ENCODE data around the gene LAMA5.

Gene LAMA5

GRCh38 chr20:62308102-62308822, 58.9 kb downstream of the LAMA5 start:
- ChIA-PET POLR2A (no interaction called here), CTCF (interaction anchor here (1.2 to 1.9 kb wide), 3 partner anchors 11 to 298 kb away, joined by 3 to 5 read pairs (median 3); no protein-coding TSS in a partner anchor)
- TF ChIP-seq, protein P1, sequence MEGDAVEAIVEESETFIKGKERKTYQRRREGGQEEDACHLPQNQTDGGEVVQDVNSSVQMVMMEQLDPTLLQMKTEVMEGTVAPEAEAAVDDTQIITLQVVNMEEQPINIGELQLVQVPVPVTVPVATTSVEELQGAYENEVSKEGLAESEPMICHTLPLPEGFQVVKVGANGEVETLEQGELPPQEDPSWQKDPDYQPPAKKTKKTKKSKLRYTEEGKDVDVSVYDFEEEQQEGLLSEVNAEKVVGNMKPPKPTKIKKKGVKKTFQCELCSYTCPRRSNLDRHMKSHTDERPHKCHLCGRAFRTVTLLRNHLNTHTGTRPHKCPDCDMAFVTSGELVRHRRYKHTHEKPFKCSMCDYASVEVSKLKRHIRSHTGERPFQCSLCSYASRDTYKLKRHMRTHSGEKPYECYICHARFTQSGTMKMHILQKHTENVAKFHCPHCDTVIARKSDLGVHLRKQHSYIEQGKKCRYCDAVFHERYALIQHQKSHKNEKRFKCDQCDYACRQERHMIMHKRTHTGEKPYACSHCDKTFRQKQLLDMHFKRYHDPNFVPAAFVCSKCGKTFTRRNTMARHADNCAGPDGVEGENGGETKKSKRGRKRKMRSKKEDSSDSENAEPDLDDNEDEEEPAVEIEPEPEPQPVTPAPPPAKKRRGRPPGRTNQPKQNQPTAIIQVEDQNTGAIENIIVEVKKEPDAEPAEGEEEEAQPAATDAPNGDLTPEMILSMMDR (IDR thresholded peaks at IDR 0.05; ENCODE audit: control extremely low read depth, extremely low read depth, low read depth, missing control alignments), result no peak
- no peak for DNase-seq (ENCODE audit: extremely low spot score)

DNA sequence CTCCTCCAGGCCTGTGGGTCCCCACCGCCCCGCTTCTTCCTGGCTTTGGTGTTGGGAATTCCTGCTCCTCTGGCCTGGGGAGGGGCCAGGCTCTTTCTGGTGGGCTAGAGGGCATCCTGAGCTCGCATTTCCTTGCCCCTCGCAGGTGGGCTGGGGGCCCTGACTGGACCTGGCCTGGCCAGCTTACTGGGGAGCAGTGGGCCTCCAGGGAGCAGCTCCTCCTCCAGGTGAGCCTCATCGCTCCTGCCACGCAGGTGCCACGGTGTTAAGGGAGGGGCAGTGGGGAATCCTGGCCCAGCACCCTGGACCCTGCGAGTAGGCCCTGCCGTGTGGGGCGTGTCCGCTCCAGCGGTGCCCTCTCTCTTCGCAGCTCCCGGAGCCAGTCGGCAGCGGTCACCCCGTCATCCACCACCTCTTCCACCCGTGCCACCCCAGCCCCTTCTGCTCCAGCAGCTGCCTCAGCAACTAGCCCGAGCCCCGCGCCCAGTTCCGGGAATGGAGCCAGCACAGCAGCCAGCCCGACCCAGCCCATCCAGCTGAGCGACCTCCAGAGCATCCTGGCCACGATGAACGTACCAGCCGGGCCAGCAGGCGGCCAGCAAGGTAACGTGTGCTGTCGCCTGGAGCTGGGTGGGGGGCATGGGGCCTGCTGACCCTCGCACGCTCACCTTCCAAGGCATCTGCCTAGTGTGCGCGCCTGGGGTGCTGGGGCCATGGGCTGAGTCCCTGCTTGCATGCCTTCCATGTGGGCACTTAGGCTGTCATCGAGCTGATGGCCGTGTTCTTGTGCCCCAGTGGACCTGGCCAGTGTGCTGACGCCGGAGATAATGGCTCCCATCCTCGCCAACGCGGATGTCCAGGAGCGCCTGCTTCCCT, 59.6 kb downstream of the LAMA5 start:
- no peak for DNase-seq (ENCODE audit: extremely low spot score)
- POLR2A ChIA-PET, result no interaction called here
- TF ChIP-seq, protein P1 (IDR thresholded peaks at IDR 0.05; ENCODE audit: control extremely low read depth, extremely low read depth, low read depth, missing control alignments), result no peak
- CTCF ChIA-PET, result interaction anchor here (1.3 to 1.9 kb wide), 2 partner anchors 11 to 34 kb away, joined by 3 to 5 read pairs; no protein-coding TSS in a partner anchor

DNA sequence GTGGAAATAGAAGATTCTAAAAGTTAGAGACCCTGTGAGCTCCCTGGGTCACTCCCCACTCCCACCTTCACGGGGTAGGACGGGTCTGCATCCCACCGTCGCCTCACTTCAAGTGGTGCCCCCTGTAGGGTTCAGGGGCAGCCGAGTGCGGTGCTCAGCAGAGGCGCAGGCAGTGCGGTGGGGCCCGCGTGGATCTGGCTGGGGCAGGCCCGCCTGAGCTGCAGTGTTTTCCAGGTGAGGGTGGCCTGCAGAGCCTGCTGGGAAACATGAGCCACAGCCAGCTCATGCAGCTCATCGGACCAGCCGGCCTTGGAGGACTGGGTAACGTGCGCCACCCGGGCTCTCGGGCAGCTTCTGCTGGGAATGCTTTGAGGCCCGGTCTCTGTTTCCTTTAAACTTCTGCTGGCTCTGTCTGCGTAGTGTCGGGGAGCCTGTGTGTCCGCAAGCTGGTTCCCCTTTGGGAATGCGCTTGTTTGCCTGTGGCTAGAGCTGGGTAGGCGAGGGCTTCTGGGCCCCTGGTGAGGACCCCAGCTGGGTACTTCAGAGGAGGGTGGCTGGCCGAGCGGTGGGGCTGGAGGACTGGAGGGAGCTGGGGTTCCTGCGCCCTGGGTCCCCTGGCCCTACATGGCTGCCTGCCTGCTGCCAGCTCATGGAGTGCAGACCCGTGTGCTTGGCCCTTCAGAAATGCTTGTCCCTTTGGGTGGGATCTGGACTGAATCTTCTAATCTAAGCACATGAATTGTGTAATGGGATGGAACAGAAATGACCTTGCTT, 60.5 kb downstream of the LAMA5 start:
- TF ChIP-seq, protein P1 (IDR thresholded peaks at IDR 0.05; ENCODE audit: control extremely low read depth, extremely low read depth, low read depth, missing control alignments), result no peak
- ChIA-PET POLR2A (interaction anchor here (0.6 kb wide), 1 partner anchor 1147 kb away, joined by 4 read pairs; no protein-coding TSS in a partner anchor), CTCF (interaction anchor here (1.3 to 1.9 kb wide), 2 partner anchors 12 to 35 kb away, joined by 3 to 5 read pairs; no protein-coding TSS in a partner anchor)
- no peak for DNase-seq (ENCODE audit: extremely low spot score)

DNA sequence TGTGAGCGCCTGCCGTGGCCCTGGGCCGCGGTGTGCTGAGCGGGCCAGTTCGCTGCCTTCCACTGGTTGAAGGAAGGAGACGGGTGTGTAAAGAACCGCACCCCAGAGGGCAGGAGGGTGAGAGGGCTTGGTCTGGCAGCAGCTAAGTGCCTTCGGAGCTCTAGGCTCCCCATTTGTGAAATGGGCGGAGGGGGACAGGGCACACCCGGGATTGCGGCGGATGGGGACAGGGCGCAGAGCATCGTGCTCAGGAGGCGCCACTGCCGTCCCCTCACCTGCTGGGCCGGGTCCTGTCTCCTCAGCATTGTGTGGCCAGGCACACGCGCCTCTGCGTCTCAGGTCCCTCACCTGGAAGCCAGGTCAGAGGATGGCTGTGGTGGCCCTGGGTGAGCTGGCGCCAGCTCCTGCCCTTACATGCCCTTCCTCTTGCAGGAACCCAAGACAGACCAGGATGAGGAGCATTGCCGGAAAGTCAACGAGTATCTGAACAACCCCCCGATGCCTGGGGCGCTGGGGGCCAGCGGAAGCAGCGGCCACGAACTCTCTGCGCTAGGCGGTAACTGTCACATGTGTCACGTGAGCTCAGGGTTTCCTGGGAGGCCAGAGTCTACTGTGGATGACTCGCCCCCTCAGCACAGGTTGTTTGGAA, 61.2 kb downstream of the LAMA5 start:
- ChIA-PET CTCF (interaction anchor here (1.3 to 1.6 kb wide), 3 partner anchors 35 to 77 kb away, joined by 3 to 5 read pairs (median 4); no protein-coding TSS in a partner anchor), POLR2A (interaction anchor here (0.6 kb wide), 1 partner anchor 1147 kb away, joined by 4 read pairs; no protein-coding TSS in a partner anchor)
- no peak for DNase-seq (ENCODE audit: extremely low spot score)
- TF ChIP-seq, protein P1 (IDR thresholded peaks at IDR 0.05; ENCODE audit: control extremely low read depth, extremely low read depth, low read depth, missing control alignments), result no peak

GRCh38 chr20:62305149-62305764, 61.9 kb downstream of the LAMA5 start:
- ChIA-PET POLR2A (interaction anchor here (0.7 kb wide), 1 partner anchor 82 kb away, joined by 6 read pairs; the partner anchor contains the start of gene RPS21), CTCF (interaction anchor here (1.5 to 1.6 kb wide), 2 partner anchors 77 to 78 kb away, joined by 4 to 5 read pairs; no protein-coding TSS in a partner anchor)
- DNase-seq (ENCODE audit: extremely low spot score), result no peak
- TF ChIP-seq, protein P1 (IDR thresholded peaks at IDR 0.05; ENCODE audit: control extremely low read depth, extremely low read depth, low read depth, missing control alignments), result no peak
